Thyroid gland (tissue), 4 donors: ENCODE results near the gene CCDC71L.

ENCODE experiments used
- POLR2A ChIP-seq, 2 donors: fragments of 450-650 bp; IDR thresholded peaks; one replicate each; pipeline ENCODE4 v1.6.1; 2017; ENCODE audit warnings: antibody characterized with exemption in 2 of 2, mild to moderate bottlenecking in 2 of 2, moderate library complexity in 1 of 2
- TF ChIP-seq, protein P1 (sequence below), 6 experiments: fragments of 200-600 bp in 3 of 6; fragments of 450-650 bp in 3 of 6; sonication (generic) in 3 of 6; IDR thresholded peaks; one replicate each; pipeline ENCODE4 v1.5.1; 2016 to 2019; ENCODE audit warnings: antibody characterized with exemption in 6 of 6, mild to moderate bottlenecking in 2 of 6, inconsistent platforms in 1 of 6, moderate library complexity in 1 of 6

DNA sequence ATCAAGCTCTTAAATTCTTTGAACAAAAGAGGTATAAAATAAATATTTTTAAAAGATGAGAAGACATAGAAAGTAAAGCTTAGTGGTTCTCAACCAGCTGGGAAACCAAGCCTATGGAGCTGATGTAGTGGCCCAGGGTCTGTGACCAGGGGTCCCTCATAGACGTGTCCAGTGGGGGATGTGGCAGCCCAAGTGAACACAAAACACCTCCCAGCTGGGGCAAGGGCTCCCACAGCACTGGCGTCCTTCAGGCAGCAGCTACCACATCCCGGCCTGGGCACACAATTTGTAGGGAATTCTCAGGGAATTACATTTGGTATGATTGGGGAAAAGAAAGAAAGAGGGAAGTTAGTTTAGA is 17.8 kb upstream of the CCDC71L start:
- TF ChIP-seq, protein P1, sequence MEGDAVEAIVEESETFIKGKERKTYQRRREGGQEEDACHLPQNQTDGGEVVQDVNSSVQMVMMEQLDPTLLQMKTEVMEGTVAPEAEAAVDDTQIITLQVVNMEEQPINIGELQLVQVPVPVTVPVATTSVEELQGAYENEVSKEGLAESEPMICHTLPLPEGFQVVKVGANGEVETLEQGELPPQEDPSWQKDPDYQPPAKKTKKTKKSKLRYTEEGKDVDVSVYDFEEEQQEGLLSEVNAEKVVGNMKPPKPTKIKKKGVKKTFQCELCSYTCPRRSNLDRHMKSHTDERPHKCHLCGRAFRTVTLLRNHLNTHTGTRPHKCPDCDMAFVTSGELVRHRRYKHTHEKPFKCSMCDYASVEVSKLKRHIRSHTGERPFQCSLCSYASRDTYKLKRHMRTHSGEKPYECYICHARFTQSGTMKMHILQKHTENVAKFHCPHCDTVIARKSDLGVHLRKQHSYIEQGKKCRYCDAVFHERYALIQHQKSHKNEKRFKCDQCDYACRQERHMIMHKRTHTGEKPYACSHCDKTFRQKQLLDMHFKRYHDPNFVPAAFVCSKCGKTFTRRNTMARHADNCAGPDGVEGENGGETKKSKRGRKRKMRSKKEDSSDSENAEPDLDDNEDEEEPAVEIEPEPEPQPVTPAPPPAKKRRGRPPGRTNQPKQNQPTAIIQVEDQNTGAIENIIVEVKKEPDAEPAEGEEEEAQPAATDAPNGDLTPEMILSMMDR (IDR thresholded peaks at IDR 0.05): no peak
- no peak for TF ChIP-seq POLR2A (IDR thresholded peaks at IDR 0.05)
